Glutamatergic neuron (in vitro differentiated cells): Measurements from ENCODE around the gene DYRK1A. TPM values are rescaled to one million over a fixed set of nuclear protein-coding genes. Genes with fewer than 3 reads are reported as not detected.

ENCODE experiments used
- DNase-seq: peaks from one replicate; pipeline ENCODE4 v3.0.0; 2022
- H3K27ac Mint-ChIP-seq: one replicate; pipeline ENCODE4 v1.8.0; 2020; ENCODE audit warnings: mild to moderate bottlenecking, mixed read lengths, inconsistent platforms; ENCODE audit not compliant: unreplicated experiment
- H3K27me3 Mint-ChIP-seq: one replicate; pipeline ENCODE4 v1.8.0; 2020; ENCODE audit warnings: mild to moderate bottlenecking, moderate library complexity, mixed read lengths, inconsistent platforms; ENCODE audit not compliant: unreplicated experiment
- H3K36me3 Mint-ChIP-seq: one replicate; pipeline ENCODE4 v1.8.0; 2020; ENCODE audit warnings: mild to moderate bottlenecking, mixed read lengths, inconsistent platforms; ENCODE audit not compliant: unreplicated experiment
- H3K4me1 Mint-ChIP-seq: one replicate; pipeline ENCODE4 v1.8.0; 2020; ENCODE audit warnings: mild to moderate bottlenecking, low read depth, mixed read lengths, inconsistent platforms; ENCODE audit not compliant: unreplicated experiment
- H3K4me3 Mint-ChIP-seq: one replicate; pipeline ENCODE4 v1.8.0; 2020; ENCODE audit warnings: mild to moderate bottlenecking, mixed read lengths, inconsistent platforms; ENCODE audit not compliant: unreplicated experiment
- H3K9me3 Mint-ChIP-seq: one replicate; pipeline ENCODE4 v1.8.0; 2020; ENCODE audit warnings: mild to moderate bottlenecking, moderate library complexity, mixed read lengths, inconsistent platforms; ENCODE audit not compliant: unreplicated experiment
- CTCF ChIP-seq: fragments of 200-600 bp; sonication (generic); IDR thresholded peaks from one replicate; pipeline ENCODE4 v1.5.0; 2021; ENCODE audit not compliant: partially characterized antibody, unreplicated experiment
- total RNA-seq: library from RNA; stranded (reverse); fragmentation: NEBNext Ultra II Directional; extraction: Animal tissue kit (Norgen Biotek cat#: 25700); gene quantifications from one replicate; pipeline ENCODE4 v1.2.1, GENCODE V29; 2021; ENCODE audit not compliant: unreplicated experiment

Gene DYRK1A
- total RNA-seq, 1 donor from 2014 or later: 70.4 TPM

- Mint-ChIP-seq H3K27ac (peak overlapping the region; percentile 44), H3K36me3 (no peaks in the 10 kb centered on the region), H3K27me3 (no peaks in the 10 kb centered on the region), H3K9me3 (peaks cover 9% of the 10 kb centered on the region), H3K4me1 (peaks cover 33% of the 10 kb centered on the region), H3K4me3 (no peak overlapping the region)
- TF ChIP-seq CTCF: no peak
- peak; percentile 56 for DNase-seq
These were observed 93.6 kb downstream of the DYRK1A start for GRCh38 chr21:37460196-37460595.

GRCh38 chr21:37461479-37461878, 94.9 kb downstream of the DYRK1A start:
- peaks cover 27% of the 10 kb centered on the region for H3K4me1 Mint-ChIP-seq
- H3K27me3 Mint-ChIP-seq: no peaks in the 10 kb centered on the region

GRCh38 chr21:37462087-37462861, 95.7 kb downstream of the DYRK1A start:
- no peak for TF ChIP-seq CTCF
- no peaks in the 10 kb centered on the region for H3K27me3 Mint-ChIP-seq
- H3K27ac Mint-ChIP-seq: no peak overlapping the region
- H3K4me1 Mint-ChIP-seq: peaks cover 27% of the 10 kb centered on the region
- H3K4me3 Mint-ChIP-seq: no peak overlapping the region
- no peaks in the 10 kb centered on the region for H3K36me3 Mint-ChIP-seq
- no peak for DNase-seq
- peaks cover 8% of the 10 kb centered on the region for H3K9me3 Mint-ChIP-seq

More at GRCh38 chr21:37461479-37461878, 94.9 kb downstream of the DYRK1A start:
- no peak for TF ChIP-seq CTCF
- Mint-ChIP-seq H3K9me3 (peaks cover 9% of the 10 kb centered on the region), H3K4me3 (no peak overlapping the region), H3K36me3 (no peaks in the 10 kb centered on the region), H3K27ac (no peak overlapping the region)
- no peak for DNase-seq

- Mint-ChIP-seq H3K9me3 (peaks cover 8% of the 10 kb centered on the region), H3K4me3 (no peak overlapping the region), H3K27me3 (no peaks in the 10 kb centered on the region), H3K36me3 (no peaks in the 10 kb centered on the region), H3K4me1 (peaks cover 23% of the 10 kb centered on the region), H3K27ac (no peak overlapping the region)
- peak; percentile 85 for TF ChIP-seq CTCF
- no peak for DNase-seq
These were observed 96.7 kb downstream of the DYRK1A start for GRCh38 chr21:37463083-37463801.

- no peak for DNase-seq
- Mint-ChIP-seq H3K27me3 (no peaks in the 10 kb centered on the region), H3K9me3 (peaks cover 3% of the 10 kb centered on the region), H3K4me1 (peaks cover 9% of the 10 kb centered on the region), H3K4me3 (no peak overlapping the region), H3K27ac (no peak overlapping the region), H3K36me3 (peaks cover 6% of the 10 kb centered on the region)
- no peak for TF ChIP-seq CTCF
These were observed 100.5 kb downstream of the DYRK1A start for GRCh38 chr21:37467082-37467481.
